NT2/D1 (cell line): ENCODE results near the gene SERINC5.

Experiments
- DNase-seq: peaks from one replicate; pipeline ENCODE4 v3.0.0-alpha.2; 2011; ENCODE audit warnings: low read depth, low spot score
- H3K27me3 ChIP-seq: 2 replicates; pipeline ENCODE4 v1.6.0; 2011; ENCODE audit warnings: mild to moderate bottlenecking; ENCODE audit not compliant: insufficient read length, insufficient read depth
- H3K36me3 ChIP-seq: 2 replicates; pipeline ENCODE4 v1.6.1; 2011; ENCODE audit warnings: mild to moderate bottlenecking, low read length, mixed read lengths; ENCODE audit not compliant: insufficient read depth, insufficient read length
- H3K4me1 ChIP-seq: 2 replicates; pipeline ENCODE4 v1.5.1; 2011; ENCODE audit not compliant: insufficient read depth, insufficient read length
- H3K4me3 ChIP-seq: 2 replicates; pipeline ENCODE4 v1.5.1; 2011; ENCODE audit warnings: low read depth; ENCODE audit not compliant: insufficient read length
- H3K9ac ChIP-seq: 2 replicates; pipeline ENCODE4 v1.6.0; 2011; ENCODE audit warnings: low read depth; ENCODE audit not compliant: insufficient read length
- H3K9me3 ChIP-seq: 2 replicates; pipeline ENCODE4 v1.5.1; 2011; ENCODE audit warnings: mild to moderate bottlenecking, low read length; ENCODE audit not compliant: insufficient read depth
- SUZ12 ChIP-seq: IDR thresholded peaks from 2 replicates; pipeline ENCODE4 v1.6.1; 2011; ENCODE audit not compliant: insufficient read length, insufficient read depth; ENCODE audit errors: extremely low read depth
- YY1 ChIP-seq: IDR thresholded peaks from 2 replicates; pipeline ENCODE4 v1.6.1; 2011; ENCODE audit not compliant: insufficient read length, insufficient read depth
- ZNF274 ChIP-seq: IDR thresholded peaks from 2 replicates; pipeline ENCODE4 v1.6.1; 2011; ENCODE audit warnings: mild to moderate bottlenecking, low read depth, low read length

The SERINC5 gene

DNA sequence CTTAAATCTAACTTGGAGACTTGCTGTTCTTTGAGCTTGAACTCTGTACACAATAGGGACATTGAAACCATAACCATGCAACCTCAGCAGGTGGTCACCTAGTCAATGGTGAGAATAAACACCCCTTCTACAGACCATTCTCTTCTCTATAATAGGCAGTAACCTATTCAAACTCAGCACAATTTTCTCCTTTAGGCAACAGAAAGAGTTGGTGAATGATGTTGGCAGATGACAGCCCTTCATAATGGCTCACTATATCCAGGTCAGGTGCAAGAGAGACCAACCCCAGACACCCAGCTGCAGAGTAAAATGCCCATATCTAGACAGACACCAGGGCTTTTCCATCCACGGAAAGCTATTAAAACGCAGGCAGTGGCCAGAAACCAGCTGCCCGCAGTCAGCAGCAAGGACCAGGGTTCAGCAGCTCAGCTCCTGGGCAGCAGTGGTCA, 106.7 kb downstream of the SERINC5 start:
- H3K9me3 ChIP-seq: no peaks in the 10 kb centered on the region
- H3K27me3 ChIP-seq: no peaks in the 10 kb centered on the region
- no peaks in the 10 kb centered on the region for H3K4me1 ChIP-seq
- no peak overlapping the region for H3K9ac ChIP-seq
- H3K4me3 ChIP-seq: no peak overlapping the region
- H3K36me3 ChIP-seq: peaks cover 66% of the 10 kb centered on the region
- no peak for DNase-seq
- no peak for TF ChIP-seq ZNF274
- TF ChIP-seq YY1: no peak
- no peak for TF ChIP-seq SUZ12

DNA sequence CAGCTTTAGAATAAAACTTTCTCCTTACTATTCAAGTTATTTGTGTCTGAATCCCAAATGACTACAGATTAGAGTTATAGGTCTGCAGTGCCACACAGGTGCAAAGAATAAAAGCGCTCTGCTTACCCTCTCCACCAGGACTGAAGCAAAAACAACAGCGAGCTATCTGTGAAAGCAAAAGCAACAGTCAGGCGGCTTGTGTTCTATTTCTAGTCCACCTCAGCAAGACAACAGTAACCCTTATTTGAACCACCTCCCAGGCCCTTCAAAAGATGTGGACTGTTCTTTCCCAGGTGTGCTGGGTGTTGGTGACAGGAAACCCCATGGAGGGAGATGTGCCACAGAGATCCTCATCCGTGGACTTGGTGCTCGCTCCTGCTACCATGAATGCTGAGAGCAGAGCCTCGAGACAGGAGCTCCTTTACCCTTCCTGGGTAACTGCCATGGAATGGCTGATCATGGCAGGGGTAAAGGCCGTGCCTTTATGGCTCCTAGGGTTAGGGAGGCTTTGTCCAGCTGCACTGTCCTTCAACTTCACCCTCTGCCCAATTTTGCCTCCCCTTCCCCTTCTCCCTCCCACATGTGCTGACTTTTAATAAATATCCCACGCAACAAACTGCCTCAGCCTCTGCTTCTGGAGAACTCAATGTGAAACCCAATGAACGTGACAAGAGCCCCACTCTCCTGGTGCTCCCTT, 108.6 kb downstream of the SERINC5 start:
- no peak for TF ChIP-seq YY1
- no peak for TF ChIP-seq ZNF274
- no peak for TF ChIP-seq SUZ12
- peaks cover 73% of the 10 kb centered on the region for H3K36me3 ChIP-seq
- DNase-seq: no peak

DNA sequence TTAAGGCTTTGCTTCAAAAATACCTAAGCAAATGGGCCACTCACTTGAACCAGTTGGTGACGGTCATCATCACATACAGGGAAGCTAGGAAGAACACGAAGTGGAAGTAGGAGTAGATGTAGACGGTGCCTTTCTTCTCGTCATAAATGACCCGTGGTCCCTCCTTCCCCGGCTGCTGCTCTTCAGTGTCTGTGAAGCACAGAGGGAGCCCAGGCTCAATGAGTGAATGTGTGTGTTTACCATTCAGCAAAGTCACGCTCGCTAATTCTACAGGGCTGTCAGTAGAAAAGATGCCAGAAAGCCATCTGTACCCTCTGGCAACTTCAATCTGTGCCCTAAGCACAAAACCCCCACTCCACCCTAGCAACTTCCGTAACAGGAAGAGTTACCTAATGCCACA, 109.8 kb downstream of the SERINC5 start:
- H3K4me3 ChIP-seq: no peak overlapping the region
- H3K9ac ChIP-seq: no peak overlapping the region
- TF ChIP-seq YY1 (no peak), SUZ12 (no peak), ZNF274 (no peak)
- H3K4me1 ChIP-seq: peaks cover 10% of the 10 kb centered on the region
- H3K36me3 ChIP-seq: peaks cover 65% of the 10 kb centered on the region
- H3K9me3 ChIP-seq: no peaks in the 10 kb centered on the region
- H3K27me3 ChIP-seq: no peaks in the 10 kb centered on the region
- no peak for DNase-seq

More for the DNA sequence above, 108.6 kb downstream of the SERINC5 start:
- Histone ChIP-seq H3K4me1 (peaks cover 10% of the 10 kb centered on the region), H3K9me3 (no peaks in the 10 kb centered on the region), H3K4me3 (no peak overlapping the region), H3K27me3 (no peaks in the 10 kb centered on the region), H3K9ac (no peak overlapping the region)

DNA sequence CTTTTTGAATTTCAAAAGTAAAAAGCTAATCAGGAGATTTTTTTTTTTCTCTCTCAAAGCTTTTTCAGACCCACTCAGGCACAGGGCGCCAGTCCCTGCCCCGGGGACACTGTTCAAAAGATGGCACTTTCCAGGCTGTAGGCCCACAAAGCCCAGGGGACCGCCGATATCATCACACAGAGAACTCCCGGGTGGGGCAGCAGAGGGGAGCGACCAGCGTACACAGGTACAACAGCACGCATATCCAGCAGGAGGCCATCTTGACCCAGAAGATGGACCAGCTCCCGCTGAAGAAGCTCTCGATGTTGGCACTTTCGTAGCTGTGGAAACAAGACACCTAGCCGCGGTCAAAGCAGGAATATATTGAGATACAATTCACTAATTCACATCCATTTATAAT, 112.4 kb downstream of the SERINC5 start:
- Histone ChIP-seq H3K9ac (no peak overlapping the region), H3K4me1 (peaks cover 10% of the 10 kb centered on the region), H3K36me3 (peaks cover 41% of the 10 kb centered on the region), H3K9me3 (no peaks in the 10 kb centered on the region), H3K4me3 (no peak overlapping the region), H3K27me3 (no peaks in the 10 kb centered on the region)
- TF ChIP-seq YY1: no peak
- no peak for TF ChIP-seq ZNF274
- no peak for TF ChIP-seq SUZ12
- no peak for DNase-seq

DNA sequence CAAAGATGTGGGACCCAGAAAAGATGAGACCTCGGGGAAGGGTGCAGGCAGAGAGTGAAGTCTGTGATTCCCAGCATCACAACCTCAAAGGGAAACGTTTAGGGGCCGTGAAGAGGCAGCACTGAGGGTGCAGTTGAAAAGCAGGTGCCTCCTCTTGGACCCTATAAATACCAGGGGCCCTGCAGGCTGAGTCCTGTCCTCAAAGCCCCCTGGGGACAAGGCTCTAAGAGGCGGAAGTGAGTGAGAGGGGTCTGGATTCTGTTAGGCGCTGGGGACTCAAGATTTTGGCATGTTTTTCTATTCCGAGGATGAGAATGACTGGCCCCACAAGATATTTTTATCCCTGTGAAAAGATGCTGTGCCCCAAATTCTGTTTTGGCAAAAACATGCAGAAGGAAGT, 112.9 kb downstream of the SERINC5 start:
- H3K27me3 ChIP-seq: no peaks in the 10 kb centered on the region
- TF ChIP-seq YY1 (no peak), SUZ12 (no peak), ZNF274 (no peak)
- peaks cover 10% of the 10 kb centered on the region for H3K4me1 ChIP-seq
- H3K9me3 ChIP-seq: no peaks in the 10 kb centered on the region
- no peak for DNase-seq
- H3K36me3 ChIP-seq: peaks cover 41% of the 10 kb centered on the region
- no peak overlapping the region for H3K9ac ChIP-seq
- no peak overlapping the region for H3K4me3 ChIP-seq

DNA sequence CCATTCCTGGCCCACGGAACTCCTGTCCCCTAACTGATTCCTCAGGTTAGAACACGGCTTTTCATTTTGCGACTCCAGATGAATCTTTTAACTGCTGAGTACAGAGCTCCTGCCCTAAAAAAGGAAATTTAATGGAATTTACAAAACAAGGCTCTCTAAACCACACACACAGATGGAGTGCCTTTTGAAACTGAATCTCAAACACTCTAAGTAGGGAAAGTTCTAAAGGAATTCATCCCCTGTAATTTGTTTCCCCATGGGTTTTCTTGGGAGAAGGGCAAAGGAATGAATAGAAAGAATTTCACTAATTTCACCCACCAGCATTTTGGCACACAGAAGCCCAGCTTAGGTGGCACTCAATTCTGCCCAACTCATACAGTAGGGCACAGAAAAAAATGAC, 114.2 kb downstream of the SERINC5 start:
- no peak for TF ChIP-seq ZNF274
- no peak for TF ChIP-seq YY1
- TF ChIP-seq SUZ12: no peak
- H3K9me3 ChIP-seq: no peaks in the 10 kb centered on the region
- H3K4me1 ChIP-seq: peaks cover 10% of the 10 kb centered on the region
- DNase-seq: peak; percentile 32
- H3K4me3 ChIP-seq: no peak overlapping the region
- peaks cover 31% of the 10 kb centered on the region for H3K36me3 ChIP-seq
- H3K9ac ChIP-seq: no peak overlapping the region
- H3K27me3 ChIP-seq: no peaks in the 10 kb centered on the region

DNA sequence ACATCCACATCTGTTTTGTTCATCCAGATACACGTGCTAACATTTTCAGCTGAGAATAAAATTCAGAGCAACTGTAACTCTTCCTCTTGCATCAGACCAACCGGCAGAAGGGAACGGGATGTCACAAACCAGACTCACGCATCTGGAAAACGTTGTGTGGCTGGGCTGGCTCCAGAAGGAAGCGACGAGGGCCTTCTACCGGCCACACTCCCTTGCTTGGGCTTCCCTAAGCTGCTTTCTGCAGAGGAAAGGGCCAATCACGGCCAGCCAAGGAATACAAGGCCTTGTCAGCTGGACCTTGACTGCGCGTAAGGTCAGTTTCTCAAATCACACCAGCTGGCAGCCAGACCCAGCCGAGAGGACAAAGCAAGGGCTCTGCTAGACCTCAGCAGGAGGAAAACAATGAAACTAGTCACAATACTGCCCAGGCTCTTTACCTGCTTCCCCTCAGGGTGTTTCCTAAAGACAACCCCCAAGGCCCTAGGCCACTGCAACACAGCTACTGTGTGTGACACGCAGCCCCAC, 114.6 kb downstream of the SERINC5 start:
- Histone ChIP-seq H3K9ac (peak overlapping the region; percentile 56), H3K27me3 (no peaks in the 10 kb centered on the region), H3K36me3 (peaks cover 31% of the 10 kb centered on the region), H3K4me1 (peaks cover 10% of the 10 kb centered on the region), H3K9me3 (no peaks in the 10 kb centered on the region), H3K4me3 (no peak overlapping the region)
- peak; percentile 57 for DNase-seq
- TF ChIP-seq SUZ12 (no peak), YY1 (no peak), ZNF274 (no peak)

DNA sequence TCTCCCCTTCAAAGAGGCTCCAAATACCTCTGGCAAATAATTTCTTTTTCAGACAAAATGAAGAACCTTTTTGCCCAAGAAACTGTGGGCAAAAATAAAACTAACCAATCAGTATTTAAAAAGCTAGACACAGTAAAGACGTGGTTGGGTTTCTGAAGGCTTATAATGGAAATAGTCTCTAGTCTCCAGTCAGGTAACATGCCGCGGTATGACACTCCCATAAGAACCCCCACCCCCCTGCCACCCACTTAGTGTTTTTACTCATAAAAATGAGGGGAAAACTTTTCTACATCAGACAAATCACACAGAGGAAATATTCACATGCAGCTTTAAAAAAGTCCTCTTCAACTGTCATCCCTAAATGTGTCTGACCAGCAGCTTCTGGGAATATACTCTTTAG, 115.4 kb downstream of the SERINC5 start:
- no peak for TF ChIP-seq ZNF274
- no peak for TF ChIP-seq SUZ12
- TF ChIP-seq YY1: no peak
- peak overlapping the region; percentile 56 for H3K9ac ChIP-seq
- no peaks in the 10 kb centered on the region for H3K9me3 ChIP-seq
- no peak for DNase-seq
- peaks cover 24% of the 10 kb centered on the region for H3K36me3 ChIP-seq
- H3K4me1 ChIP-seq: peaks cover 10% of the 10 kb centered on the region
- no peak overlapping the region for H3K4me3 ChIP-seq
- H3K27me3 ChIP-seq: no peaks in the 10 kb centered on the region
